Activated naive CD4-positive, alpha-beta T cell treated with Interleukin-2 at 50 U/mL for 16 hours (primary cell): ENCODE results near the gene ZBTB16.

Experiments
- DNase-seq: peaks from one replicate; pipeline ENCODE4 v3.0.0-alpha.2; 2020

Gene ZBTB16

DNA sequence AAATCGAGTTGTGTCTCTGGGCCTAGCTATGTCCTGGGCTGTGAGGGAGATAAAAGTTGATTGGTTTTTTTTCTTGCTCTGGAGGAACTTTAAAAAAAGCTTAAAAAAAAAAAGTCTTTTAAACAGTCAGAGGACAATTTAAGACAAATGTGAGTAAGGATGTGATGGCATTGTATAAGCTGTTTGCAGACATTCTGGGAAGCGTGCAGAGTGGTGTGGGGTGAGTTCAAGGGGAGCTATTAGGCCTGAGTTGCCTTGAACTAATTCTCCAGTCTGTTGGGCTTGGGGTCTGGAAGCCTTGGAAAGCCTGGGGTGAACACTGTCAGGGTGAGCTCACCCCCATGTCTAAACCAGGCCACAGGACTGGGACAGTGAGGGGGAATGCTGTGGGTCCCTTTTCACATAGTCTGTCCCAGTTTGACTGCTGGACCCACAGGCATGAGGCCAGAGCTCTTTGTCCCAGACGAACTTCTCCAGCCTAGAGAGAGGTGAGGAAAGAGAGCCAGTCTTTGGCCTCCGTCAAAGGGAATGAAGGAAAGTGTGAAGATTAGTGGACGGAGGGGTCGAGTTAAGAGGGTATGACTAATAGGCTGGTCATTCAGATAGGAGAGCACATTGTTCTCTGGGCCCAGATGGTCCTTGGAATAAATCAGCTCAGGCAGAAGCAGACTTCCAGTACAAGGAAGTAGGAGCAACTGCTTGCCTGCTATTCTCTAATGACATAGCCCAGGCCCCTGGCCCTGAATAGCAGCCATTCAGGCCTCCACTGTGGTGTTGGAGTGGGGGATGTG, 160.2 kb downstream of the ZBTB16 start:
- DNase-seq: no peak

DNA sequence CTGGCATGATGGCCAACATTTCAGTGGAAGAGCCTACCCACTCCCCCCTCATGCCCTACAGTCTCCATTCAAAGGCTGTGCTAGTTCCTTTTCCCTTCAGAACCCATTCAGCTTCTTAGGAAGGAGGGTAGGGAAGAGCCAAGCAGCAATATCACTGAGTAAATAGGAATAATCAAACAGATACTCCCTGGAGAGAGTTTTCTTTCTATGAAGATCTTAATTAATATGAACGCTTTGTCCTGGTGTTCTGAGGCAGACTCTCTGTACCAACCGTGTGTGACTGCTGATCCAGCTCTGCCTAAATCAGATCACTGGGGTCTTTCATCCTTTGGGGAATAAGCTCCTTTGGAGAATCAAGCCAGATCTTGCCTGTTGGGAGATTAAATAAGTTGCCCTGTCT, 161.5 kb downstream of the ZBTB16 start:
- DNase-seq: no peak

DNA sequence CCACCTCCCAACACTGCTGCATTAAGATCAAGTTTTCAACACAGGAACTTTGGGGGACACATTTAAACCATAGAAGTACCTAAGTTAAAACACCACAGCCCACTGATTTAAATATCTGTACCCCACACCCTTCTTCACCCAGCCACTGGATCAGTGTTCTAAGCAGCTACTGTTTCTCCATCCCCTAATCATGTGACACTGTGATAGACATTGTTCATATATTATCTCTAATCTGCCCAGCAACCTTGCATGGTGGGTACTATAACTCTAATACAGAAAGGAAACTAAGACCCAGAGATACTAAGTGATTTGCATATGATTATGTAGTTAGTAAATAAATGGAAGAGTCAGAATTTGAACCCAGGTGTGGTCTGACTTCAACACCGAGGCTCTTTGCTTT, 166.2 kb downstream of the ZBTB16 start:
- DNase-seq: no peak

DNA sequence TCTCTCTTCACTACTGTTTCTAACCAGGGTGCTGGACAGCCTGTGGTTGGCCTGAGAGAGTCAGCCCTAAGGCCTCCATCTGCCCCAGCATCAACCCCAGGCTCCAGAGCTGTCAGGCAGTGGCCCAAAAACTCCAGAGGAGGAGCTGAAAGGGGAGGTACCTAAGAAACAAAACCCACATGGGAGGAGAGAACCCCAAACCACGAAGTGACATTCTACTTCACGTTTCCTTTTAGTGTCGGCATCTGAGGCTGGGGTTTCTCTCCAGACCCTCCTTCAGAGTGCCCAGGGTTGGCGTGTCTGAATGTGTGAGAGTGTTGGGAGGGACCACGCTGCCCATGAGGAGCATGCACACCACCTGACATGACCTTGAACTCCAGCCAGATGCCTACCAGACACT, 166.8 kb downstream of the ZBTB16 start:
- no peak for DNase-seq

DNA sequence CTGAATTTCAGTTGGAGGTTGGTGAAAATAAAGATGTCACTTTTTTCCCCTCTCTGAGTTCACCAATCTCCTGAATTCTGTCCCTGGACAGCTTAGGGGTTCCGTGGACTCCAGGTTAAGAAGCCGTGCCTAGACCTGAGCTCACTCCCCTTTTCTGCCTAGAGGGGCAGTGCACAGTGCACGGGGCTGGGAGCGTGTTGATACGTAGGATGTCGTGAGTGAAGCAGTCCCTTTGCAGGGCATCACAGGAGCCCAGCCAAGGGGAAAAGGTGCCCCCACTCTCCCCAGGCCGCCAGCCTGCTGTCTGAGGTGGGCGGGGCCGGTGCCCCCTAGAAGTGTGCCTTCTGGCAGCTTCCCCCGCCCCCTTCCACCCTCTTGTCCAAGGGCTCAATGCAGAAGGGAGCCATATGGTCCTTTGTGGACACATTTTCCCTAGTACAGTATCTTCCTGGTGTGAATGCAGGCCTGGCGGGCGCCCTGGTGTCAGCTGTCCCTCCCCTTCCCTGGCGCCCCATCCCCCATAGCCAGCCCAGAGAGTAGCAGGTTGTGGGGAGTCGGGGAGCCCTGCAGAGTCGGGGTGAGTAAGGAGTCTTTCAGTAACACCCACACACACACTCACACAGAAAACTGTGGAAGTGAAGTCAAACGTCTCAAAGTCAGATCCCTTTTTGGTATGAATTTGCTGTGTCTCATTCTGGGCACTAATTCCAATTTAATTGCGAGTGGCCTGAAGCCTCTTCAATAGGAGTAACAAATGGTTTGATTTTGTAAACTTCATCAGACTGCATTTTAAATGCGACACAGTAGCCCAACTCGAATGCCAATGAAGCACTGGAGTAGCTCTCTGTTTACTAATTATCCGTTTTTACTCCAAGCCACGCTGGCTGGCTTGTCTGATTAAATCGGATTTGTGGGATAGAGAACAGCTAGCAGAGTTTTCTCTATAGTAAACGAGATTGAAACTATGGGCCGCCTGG, 169.2 kb downstream of the ZBTB16 start:
- no peak for DNase-seq

DNA sequence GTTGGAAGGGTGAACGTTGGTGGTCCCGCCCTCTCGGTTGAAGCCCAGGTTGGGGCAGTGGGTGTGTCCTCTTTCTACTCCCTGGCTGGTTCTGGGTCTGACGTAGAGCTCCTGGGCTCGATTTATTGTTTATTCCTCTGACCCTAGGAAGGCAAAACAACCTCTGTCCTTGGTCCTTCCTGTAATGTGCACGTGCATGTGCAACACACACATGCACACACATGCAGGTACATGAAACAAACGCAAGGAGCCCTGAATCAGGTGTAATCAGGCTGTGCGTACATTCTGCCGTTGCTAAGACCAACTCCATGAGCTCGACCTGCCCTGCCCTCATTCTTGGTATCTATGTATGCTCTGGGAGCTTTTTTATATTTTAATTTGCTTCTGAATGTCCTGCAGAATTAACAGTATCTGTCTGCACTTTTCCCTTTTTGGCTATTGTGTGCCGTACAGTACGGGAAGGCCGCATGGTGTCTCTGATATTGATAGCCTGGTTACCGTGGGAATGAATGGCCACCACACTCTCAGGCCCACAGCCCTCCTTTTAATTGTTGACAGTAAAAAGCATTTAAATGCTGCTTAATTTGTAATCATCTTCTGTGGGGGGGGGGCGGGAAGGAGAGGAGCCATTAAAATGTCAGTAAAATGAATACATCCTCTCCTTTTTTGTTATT, 170.7 kb downstream of the ZBTB16 start:
- DNase-seq: no peak

DNA sequence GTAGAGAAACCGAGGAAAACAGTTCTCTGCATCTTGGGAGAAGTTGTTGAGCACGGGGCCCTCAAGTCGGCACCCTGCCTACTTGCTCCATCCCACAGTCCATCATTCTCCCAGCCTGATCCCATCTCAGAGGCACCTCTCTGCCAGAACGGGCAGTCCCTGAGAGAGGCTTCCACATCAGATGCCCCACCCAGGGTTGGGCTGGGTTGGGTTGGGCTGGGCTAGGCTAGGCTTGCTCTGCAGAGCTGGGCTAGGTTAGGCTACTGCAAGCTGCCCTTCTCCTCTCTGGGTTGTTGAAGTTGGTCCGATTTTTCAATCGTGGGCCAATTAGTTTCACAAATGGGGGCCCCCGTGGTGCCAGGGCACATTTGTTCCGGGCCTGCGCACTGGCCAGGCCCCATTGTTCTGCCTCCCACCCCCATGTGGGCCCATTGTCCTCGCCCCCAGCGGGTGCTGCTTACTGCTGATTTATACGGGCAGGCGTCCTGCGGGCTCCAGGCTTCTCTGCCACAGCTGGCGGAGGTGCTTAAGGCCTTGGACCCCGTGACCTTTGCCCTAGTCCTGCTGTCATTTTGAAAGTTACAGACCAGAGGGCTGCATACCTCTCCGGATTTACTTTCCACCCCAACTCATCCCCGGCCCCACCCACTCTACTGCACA, 173.0 kb downstream of the ZBTB16 start:
- DNase-seq: no peak

DNA sequence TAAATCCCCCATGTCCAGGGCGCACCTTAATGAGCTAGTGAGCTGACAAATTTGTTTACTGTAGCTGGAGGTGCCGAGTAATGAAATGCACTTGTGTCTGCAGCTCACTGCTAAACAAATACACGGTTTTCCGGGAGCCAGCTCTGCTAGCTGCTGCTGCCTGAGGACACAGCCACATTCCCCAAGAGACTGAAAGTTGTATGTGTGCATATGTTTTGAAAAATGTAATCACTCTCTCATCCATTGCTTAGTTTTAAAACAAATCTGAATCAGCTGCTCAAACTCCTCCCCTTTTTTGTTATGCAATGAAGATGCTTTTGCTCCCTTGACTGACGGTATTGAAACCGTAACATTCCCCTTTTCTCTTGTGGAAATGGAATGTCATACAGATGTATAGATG, 174.2 kb downstream of the ZBTB16 start:
- DNase-seq: no peak

DNA sequence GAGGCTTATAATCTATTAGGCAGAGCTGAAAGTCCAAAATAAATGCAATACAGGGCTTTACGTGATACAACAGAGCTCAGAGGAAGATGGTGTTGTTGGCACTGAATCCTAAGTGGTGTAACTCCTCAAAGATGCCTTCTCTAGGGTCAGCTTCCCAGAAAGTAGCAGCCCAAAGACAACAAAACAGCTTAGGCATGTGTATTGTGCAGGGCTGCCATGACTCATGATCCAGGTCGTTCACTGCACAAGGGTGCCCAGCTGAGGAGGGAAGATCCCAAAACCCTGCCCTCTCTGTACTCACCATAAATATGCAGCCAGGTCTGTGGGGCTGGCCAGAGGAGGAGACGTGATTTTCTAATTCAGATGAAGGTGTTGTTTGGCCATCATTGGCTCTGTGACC, 177.3 kb downstream of the ZBTB16 start:
- DNase-seq: no peak

DNA sequence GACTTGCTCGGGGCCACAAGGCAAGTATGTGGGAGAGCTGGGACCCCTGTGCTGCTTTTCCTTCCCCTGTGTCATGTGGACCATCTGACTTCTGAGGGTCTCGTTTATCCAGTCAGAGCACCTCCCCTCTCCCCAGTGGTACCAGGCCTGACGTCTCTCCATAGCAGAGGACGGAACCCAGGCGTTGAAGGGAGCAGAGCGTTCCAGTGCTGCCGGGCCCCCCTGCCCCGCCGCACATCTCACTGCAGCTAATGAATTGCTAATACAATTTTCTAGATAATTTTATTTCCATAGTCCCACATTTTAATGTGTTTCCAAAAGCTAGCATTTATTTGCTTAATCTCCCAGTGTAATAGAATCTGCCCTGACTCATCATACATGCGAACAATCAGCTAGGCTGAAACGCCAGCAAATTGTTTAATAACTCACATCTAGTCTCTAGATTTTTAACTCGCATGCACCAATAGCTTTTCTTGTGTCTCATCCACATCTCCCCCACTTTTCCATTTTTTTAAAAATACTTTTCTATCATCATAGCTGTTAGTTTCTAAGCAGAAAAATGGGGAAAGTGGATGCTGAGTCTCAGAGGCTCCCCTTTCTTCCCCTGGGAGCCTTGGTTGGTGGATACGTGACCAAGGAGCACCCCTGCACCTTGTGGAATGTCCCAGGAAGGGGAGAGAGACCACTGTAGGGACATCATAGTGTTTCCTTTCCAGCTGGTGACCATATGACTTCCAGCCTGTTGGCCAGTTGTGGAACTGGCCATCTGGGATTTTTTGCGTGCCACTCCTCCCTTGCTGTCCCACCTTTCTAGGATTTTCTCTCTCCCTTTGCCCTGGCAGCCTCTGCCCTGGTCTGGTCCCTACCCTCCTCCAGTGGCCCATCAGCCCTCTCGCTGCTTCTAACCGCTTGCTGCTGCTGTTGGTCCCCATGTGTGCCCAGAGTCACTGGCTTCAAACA, 178.1 kb downstream of the ZBTB16 start:
- no peak for DNase-seq

DNA sequence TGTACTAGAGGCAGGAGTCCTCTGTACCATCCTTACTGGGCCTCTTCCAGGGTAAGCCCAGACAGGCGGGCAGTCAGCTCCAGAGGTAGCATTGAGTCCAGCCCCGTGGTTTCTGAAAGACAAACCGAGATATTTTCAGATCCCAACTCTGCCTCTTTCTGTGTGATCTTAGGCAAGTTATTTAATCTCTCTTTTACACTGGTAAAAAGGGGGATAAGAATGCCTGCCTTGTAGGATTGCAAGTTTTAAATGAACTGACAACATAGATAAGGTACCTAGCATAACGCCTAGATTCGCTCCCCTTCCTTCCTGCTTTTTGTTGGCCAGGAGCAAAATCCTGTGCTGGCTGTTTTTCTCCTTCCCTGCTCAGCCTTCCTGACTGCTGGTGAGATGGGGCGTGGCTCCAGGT, 180.2 kb downstream of the ZBTB16 start:
- DNase-seq: no peak

DNA sequence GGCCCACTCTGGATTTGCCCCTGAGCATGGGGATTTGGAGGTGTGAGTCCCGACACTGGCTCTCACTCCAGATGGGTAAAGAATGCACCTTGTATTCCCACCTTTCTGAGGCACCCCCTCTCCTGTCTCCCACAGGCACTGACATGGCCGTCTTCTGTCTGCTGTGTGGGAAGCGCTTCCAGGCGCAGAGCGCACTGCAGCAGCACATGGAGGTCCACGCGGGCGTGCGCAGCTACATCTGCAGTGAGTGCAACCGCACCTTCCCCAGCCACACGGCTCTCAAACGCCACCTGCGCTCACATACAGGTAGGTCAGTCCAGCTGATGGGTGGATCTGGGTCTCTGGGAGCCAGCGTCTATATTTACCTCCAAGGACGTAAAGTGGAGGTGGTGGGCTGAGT, 182.5 kb downstream of the ZBTB16 start:
- DNase-seq: no peak

DNA sequence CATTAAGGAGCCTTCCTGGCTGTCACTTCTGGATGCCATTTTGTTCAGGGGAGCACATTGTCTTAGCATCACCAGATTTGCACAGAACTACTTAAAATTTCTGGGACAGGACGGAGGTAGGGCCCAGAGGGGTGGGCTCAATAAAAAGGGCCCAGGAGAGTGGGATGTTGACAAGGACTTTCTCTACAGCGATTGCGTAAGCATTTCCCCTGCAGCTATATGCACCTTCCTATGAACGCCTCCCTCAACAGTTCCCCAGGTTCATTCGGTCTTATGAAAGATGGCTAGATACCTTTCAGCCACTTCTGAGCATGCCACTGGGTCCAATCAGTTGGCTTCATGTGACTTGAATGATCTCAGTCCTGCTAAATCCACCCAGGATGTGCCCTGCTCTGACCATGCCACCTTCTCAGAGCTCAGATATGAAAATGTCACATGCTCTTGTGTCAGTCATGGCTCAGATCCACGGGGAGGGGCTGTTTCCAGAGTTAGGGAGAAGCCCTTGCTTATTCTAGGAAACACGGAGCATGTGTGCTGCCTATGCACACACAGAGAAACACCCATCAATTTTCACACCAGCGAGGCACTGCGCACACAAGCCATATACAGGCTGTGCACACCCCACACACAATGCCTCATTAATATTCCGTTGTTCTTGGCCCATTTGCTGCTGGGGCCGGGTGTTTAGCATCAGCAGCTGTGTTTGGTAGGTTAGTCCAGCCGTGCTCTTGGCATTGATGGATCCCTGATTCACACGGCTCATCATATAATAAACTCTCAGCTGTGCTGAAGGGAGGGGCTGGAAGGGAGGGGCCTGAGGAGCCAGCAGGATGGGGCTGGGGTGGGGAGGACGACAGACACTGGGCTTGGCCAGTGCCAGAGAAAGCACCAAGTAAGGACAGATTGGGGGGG, 184.2 kb downstream of the ZBTB16 start:
- no peak for DNase-seq

DNA sequence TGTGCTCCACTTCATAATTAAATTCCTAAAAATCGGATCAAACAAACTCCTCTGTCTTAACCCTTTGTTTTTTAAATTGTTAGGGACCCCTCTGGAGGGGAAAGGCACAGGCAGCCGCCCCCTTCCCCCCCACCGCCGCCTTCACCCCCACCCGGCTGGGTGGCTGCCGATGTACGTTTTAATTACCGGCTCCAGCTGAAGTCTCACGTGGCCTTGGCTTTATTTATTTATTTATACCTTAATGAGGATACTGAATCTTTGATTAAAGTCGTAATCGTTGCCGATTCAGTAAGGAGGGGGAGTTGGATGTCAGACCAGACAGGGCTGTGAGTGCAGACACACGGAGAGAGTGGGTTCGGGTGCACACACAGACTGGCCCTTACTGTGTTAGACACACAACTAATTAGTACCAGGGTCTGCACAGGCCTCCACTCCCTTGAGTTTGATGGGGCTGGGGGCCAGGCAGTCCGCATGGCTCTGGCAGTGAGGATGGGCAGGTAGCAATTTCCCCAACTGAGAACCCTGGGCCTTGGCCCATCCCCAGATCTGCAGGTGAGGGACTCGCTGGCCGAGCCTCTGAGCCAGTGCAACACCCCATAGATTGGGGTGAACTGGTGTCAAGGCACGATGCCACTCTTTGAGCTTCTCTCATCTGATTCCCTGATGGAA, 185.3 kb downstream of the ZBTB16 start:
- no peak for DNase-seq

DNA sequence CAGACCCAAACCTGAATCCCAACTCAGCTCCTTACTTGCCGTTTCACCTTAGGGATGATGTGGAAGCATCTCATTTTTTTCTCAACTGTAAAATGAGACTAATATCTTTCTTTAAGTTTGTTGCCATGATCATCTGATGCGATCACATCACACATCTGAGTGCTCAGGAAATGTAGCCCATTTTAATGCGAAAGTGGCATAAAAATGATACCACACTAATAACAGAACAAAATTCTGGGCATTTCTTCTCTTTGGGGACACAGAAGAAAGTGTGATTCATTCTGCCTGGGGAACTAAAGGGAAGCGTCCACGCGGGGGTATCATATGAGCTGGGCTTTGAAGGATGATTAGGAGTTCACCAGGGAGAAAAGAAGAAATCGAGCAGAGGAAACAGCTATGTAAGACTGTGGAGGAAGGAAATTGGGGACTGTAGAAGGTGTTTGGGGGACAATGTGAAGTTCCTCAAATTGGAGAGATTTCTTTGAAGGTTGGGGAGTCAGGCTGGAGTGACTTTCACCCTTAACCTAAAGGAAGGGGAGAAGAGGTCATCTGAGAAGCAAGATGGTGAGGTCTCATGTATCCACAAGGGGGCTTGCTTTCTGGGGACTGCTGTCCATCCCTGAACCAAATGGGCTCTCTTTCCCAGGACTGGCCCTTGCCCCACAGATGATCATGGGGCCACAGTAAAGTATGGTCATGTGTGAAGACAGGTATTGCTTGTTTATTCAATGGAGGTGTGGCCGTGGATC, 187.0 kb downstream of the ZBTB16 start:
- DNase-seq: no peak

DNA sequence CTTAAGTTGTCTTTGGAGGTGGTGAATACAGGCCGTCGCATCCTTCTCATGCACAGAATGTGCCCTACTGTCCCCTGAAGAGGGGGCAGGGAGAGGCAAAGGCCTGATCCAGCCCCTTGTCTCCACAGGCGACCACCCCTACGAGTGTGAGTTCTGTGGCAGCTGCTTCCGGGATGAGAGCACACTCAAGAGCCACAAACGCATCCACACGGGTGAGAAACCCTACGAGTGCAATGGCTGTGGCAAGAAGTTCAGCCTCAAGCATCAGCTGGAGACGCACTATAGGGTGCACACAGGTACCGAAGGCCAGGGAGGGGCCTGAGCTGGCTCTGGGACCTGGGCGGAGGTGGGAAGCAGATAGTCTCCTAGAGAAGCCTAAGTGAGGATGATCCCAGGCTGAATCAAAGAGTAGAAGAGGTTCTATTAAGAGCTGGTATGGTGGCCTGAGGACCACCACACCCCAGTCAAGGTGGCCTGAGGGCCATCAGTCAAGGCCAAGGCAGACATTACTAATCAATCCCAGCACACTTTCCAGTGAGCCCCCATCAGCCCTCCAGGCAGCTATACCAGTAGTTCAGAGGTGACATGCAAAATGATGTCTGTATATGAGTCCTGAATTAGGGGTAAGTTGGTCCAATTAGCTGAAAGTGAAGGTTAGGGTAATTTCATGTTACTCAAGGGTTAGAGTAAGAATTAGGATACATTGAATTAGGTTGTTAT, 187.7 kb downstream of the ZBTB16 start:
- DNase-seq: no peak

DNA sequence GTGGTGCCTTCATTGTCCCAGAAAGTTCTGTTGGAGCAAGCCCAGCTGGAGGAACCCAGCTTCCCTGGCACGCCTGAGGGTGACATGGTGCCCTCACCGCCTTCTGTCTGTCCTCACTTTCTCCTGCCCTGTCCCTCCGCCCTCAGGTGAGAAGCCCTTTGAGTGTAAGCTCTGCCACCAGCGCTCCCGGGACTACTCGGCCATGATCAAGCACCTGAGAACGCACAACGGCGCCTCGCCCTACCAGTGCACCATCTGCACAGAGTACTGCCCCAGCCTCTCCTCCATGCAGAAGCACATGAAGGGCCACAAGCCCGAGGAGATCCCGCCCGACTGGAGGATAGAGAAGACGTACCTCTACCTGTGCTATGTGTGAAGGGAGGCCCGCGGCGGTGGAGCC, 190.7 kb downstream of the ZBTB16 start:
- no peak for DNase-seq

DNA sequence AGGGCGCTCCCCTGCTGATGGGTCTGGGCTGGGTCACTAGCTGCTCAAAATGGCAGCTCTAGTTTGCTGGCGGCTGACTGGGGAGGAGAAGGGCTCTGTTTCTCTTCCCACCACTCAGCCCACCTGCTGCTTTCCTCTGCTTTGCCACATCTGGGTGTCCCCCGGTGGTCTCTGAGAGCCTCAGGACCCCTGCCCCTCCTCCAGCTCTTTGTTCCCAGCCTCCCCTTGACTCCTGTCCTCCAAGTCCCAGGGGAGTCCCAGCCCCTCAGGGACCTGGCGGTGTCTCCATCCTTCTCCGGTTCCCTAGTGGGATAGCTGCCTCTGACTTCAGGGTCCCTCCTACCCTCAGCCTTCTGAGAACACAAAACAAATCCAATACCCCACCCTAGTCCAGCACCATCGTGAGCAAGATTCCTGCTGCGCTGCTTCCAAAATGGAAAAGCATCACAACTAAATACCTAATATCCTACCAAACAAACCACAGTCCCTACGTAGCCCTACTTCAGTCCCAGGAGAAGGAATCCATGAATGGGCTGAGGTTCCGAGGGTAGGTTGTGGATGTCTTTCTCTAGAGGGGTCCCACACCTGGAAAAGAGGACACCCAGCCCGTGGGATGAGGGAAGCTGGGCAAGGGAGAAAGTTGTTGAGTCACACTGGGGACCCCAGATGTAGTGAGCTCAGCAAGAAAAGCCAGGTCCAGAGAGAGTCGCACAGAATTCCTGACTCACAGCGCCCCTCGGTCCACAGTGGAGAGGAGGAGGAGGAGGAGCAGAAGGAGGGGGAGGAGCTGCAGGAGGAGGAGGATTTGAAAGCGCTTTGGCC, 191.7 kb downstream of the ZBTB16 start:
- DNase-seq: no peak
